Left renal cortex interstitium (tissue), 4 donors: Measurements from ENCODE around the gene CLN3. TPM values are rescaled to one million over a fixed set of nuclear protein-coding genes. Genes with fewer than 3 reads are reported as not detected.
A peak's percentile ranks its signal among the peaks of the same experiment; 100 is the strongest.
"Not testable (repeated sequence)": the region's sequence is repeated elsewhere in the genome, so short reads cannot be mapped to it uniquely, and the experiment has no call there.

Experiments
- DNase-seq, 4 donors: peaks; one replicate each; pipeline ENCODE4 v3.0.0-alpha.2; 2013; ENCODE audit warnings: low read depth in 4 of 4, low spot score in 2 of 4, missing footprints in 1 of 4
- polyA plus RNA-seq, 4 donors: library from polyadenylated mRNA; unstranded; fragments of 120-200 nt; gene quantifications; one replicate each; pipeline ENCODE4 v1.2.1, GENCODE V29; 2013; ENCODE audit not compliant: insufficient read length in 4 of 4

CLN3 gene
- polyA plus RNA-seq = 10 to 100 TPM; 29.4 to 41.3 (median 33.8) TPM

DNA sequence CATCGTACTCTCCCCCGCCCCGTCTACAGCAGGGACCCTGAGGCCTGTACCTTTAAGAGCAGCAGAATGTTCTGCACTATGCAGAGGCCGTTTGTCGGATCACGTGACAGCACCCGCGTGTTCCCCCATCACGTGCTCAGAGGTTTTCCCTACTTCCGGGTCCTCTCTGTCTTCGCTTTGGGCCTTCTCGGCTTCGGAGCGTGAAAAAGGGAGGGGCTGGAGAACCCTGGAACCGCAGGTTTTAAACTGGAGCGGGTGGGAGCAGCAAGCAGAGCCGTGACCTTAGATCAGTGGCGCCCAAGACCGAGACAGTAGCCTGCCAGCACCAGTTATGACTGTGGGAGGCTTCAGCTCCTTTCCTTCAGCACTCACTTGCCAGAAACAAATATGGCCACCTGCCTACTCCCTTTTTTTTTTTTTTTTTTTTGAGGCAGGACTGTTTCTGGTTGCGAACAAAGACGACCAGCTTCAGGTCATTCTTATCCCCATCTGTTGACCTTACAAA is at the start of gene CLN3:
CLN3 (minus strand) TSS at position 105 of the 505 bp plus-strand sequence. CDS start 315 bp downstream, outside the sequence.
- peak; percentile 90 to 96 (median 94) for DNase-seq

DNA sequence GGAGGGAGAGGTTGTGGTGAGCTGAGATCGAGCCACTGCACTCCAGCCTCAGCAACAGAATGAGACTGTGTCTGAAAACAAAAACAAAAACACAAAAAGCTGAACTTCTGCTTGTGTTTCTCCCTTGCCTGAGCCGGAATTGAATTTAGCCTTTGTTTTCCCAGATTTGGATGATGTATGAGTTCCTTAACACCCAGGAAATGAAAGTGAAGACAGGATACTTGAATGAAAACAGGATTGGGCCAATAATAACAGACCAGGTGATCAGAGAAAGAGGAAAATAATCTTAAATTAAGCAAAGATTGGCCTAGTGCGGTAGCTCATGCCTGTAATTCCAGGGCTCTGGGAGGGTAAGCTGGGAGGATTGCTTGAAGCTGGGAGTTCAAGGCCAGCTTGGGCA is 48.5 kb upstream of the CLN3 start:
- no peak for DNase-seq

DNA sequence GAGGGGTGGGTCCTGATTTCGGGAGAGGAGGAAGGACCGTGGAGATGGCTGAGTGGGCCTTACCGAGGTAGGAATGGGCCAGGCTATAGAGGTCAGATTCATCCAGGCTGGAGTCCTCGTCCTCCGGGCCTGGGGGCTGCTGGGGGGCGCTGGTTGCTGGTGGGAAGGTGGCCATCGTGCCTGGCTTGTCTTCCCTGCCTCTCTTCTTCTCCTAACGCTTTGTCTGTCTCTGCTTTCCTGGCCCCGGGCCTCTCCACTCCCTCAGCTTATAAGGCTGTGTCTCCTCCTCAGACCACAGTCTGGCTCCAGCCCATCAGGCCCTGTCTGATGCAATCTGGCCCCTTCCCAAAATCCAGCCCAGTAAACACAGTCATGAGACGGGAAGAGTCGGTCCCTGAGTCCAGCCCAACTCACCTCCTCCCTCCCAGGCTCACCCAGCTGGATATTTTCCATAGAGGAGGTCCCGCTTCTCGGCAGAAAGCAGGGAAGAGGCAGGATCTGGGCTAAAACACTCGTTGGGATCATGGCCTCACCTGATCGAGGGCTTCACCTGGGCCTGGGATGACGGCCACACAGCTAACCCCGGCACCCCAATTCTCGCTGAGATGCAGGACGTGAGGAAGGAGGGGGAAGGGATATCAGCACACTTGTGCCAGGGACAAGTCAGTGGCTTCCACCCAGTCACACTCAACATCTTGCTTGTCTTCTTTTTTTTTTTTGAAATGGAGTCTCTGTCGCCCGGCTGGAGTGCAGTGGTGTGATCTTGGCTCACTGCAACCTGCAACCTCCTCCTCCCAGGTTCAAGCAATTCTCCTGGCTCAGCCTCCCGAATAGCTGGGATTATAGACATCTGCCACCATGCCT is 47.1 kb upstream of the CLN3 start, which contains the start of gene NUPR1:
NUPR1 (minus strand) TSS at position 242 of the 864 bp plus-strand sequence; CDS start at position 175, 67 bp downstream.
- DNase-seq = peak in 3 of 4 donors; percentile 34 to 56 (median 55)

DNA sequence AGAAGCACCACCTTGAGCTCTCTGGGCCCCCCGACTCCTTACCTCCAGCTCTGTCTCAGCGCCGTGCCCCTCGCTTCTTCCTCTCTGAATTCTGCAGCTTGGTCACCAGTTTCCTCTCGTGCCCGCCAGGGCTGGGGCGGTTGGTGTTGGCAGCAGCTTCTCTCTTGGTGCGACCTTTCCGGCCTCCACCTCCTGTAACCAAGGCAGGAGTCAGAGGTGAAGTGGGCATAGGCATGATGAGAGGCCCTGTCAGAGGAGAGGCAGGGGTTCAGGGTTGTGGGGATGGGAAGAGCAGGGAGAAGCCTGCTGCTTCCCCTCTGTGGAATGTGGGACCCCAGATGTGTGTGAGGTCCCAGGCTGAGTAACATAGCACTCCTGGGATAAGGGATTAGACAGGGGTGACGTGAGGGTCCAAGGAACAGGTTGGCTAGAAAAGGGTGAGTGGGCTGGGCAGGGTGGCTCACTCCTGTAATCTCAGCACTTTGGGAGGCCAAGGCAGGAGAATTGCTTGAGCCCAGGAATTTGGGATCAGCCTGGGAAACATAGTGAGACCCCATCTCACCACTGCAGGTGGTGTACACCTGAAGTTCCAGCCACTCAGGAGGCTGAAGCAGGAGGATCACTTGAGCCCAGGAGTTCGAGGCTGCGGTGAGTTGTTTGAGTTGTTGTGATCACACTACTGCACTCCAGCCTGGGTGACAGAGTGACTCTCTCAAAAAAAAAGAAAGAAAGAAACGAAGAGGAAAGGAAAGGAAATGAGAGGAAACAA is 46.3 kb upstream of the CLN3 start:
- DNase-seq = no peak

DNA sequence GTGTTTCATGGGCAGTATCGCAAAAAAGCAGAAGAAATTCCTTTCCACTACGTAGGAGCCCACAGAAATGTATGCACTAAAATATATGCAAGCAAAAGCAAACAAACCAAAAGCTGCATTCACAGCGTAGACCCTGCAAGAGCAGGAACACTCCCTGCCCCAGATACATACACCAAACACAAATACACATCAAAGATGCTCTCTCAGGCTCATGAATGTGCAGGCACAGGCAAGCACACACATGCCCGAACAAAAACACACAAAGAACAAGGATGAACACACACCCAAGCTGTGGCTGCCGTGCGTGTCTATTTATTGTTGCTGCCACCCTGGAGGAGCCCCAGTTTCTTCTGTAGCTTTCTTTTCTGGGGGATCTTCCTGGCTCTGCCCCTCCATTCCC is 45.2 kb upstream of the CLN3 start:
- no peak for DNase-seq

DNA sequence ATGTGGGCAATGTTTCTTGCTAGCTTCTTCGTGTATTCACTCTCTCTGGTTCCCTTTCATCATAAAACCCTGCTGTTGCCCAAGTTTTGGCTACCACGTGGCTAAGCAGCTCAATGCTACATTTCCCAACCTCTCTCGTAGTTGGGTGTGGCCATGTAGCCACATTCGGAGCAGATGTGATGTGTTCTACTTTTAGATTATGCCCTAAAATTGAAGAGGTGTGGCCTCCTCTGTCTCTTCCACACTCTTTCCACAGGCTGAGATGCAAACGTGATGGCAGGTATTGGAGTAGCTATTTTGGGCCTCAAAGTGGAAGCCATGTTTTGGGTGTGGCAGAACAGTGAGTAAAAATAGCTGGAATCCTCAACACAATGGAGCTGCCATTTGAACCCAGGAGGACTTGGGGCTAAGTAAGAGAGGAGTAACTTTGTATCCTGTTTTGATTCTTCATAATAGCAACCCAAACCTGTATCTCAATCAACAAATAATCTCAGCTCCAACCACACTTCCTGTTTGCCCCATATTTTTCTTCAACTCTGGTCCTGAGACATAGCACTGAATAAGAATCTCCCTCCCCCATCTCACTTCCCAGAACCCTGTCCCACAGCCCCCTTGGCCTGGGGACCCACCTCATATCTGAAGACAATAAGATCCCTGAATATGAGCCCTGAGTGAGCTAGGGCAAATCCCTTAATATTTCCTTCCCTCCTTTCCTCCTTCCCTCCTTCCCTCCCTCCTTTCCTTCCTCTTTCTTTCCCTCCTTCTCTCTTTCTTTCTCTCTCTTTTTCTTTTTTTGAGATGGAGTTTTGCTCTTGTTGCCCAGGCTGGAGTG is 42.9 kb upstream of the CLN3 start:
- DNase-seq = no peak

DNA sequence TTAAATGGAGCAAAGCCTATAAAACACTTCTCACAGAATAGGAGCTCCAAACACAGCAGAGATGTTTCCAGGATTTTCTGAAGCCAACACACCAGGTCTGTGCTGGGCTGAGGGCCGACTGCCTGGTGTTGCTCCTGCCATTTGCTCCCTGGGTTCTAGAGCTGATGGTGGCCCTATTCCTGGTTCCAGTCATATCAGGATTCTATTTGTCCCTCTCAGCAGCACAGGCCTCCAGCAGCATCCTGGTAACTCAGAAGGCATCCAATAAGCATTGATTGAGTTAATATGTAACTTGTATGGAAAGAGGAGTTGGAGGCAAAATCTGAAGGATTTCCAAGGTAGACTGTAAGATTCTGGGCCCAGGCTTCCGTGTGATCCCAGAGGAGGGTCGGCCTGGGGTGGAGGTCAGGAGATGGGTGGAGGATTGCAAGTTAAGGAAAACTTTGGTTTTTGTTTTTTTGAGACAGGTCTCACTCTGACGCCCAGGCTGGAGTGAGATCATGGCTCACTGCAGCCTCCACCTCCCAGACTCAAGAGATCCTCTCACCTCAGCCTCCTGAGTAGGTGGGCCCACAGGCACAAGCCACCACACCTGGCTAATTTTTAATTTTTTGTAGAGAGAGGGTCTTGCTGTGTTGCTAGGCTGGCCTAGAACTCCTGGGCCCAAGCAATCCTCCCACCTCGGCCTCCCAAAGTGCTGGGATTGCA is 41.2 kb upstream of the CLN3 start:
- DNase-seq = no peak

DNA sequence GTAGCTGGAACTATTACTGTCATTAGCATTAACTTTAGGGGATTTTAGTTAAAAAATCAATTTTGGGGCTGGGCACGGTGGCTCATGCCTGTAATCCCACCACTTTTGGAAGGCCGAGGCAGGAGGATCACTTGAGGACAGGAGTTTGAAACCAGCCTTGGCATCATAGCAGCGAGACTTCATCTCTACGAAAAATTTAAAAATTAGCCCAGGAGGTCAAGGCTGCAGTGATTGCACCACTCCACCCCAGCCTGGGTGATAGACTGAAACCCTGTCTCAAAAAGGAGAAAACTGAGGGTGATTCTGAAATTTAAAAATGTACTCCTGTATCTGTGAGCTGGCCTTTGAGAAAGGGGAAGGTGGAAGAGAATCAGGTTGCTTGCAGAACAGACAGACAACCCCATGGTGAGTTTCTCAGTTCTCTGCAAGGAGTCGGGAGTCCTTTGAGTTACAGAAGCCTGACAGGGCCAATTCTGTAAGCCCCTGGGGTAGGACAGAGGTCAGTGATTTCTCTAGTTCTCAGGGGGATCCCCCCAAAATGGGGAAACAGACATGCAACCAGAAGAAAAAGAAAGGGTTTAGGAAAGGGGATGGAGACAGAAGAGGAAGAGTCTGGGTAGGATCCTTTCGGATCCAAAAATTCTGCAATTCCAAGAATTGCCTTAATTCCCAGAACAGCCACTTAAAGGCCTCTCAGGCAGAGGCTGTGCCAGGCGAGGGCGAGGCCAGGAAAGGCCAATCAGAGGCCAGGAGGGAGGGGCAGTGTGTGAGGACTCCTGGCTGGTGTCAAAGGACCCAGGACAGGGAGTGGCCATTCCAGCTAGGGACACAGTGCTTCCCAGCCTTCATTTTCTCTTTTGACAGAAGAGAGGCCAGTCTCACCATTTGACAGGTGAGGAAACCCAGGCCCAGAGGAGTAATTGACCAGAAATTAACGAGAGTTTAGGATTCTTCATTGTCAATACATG is 40.2 kb upstream of the CLN3 start:
- DNase-seq = no peak

DNA sequence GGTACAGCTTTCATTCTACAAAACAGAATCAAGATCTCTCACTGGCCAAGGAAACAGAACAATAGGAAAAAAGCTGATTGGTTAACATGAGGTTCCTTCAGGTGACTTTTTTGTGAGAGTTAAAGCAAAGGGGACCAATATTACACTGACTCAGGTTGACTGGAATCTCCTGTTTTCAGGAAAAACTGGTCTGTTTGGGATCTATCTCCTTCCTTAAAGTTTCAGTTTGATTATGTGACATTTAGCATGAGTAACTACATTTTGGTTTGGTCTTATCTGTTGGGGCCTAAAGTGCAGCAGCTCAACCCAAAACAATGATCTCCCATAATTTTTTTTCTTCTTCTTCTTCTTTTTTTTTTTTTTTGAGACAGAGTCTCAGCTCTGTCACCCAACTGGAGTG is 37.2 kb upstream of the CLN3 start:
- no peak for DNase-seq

DNA sequence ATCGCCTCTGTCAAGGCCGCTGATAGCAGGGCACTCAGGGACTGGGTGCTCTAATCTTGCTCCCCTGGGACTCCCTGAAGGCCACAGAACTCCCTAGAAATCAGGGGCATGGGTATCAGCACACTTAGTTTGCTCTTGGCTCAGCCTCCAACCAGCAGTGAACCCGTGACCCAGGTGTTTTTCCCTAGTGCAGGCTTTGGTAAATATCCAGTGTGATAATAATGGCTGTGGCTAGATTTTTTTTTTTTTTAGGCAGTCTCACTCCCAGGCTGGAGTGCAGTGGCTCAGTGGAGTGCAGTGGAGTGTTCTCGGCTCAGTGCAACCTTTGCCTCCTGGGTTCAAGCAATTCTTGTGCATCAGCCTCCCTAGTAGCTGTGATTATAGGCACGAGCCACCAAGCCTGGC is 36.6 kb upstream of the CLN3 start:
- no peak for DNase-seq

DNA sequence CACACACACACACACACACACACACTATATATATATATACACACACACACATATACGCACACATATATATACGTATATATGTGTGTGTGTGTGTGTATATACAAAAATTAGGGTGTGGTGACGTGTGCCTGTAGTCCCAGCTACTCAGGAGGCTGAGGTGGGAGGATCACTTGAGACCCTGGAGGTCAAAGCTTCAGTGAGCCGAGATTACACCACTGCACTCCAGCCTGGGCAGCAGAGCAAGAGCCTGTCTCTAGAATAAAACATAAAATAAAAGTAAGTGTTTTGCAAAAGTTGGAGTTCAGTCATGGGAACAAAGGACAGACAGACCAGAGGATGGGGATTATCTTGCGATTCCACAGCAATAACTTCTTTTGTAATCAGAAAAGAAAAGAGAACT is 36.1 kb upstream of the CLN3 start:
- no peak for DNase-seq

DNA sequence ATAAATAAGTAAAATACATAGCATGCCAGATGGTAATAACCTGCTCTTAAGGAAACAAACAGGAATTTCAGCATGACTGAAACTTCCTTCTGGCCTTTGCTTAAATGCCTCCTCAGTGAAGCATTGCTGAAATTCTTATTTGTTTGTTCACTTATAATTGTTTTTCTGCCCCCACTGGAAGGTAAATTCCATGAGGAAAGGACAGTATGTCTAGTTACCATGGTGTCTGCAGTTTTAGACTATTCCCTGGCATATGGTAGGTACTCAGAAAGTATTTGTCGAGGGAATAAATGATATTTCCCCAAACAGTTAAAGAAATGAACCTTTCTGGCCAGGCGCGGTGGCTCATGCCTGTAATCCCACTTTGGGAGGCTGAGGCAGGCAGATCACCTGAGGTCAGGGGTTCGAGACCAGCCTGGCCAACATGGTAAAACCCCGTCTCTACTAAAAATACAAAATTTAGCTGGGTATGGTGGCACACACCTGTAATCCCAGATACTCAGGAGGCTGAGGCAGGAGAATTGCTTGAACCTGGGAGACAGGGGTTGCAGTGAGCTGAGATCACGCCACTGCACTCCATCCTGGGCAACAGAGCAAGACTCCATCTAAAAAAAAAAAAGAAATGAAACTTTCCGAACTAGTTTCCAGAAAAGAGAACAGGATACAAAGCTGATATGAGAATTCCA is 35.4 kb upstream of the CLN3 start:
- not testable (repeated sequence) for DNase-seq

DNA sequence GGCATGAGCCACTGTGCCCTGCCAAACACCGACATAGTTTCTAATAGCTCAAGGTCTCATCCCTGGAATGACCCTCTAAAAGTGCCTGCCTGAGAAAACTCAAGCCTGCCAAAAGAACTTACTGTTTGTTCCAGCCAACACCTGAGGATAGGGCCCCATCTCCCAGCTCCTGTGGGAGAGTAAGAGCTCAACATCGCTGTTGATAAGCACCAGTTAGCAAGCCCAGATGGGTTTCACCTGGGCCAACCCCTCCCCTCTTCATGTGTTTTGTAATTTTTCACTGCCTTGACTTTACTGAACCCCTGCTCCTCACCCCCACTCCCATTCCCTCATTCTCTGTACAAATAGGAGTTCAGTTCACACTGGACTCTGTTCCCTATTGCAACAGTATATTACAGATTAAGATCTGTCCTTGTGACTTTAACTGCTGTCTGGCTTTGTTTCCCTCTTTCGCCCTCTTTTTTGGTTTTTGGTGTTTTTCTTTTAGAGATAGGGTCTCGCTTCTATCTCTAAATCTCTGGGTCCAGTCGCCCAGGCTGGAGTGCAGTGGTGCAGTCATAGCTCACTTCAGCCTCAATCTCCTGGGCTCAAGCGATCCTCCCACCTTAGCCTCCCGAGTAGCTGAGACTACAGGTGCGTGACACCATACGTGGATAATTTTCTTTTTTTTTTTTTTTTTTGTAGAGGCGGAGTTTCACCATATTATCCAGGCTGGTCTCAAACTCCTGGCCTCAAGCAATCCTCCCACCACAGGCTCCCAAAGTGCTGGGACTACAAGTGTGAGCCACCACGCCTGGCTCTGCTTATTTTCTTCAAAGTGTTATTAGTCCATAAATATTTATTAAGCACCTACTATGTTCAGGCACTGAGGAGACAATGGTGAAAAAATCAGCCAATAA is 34.6 kb upstream of the CLN3 start:
- DNase-seq = no peak

DNA sequence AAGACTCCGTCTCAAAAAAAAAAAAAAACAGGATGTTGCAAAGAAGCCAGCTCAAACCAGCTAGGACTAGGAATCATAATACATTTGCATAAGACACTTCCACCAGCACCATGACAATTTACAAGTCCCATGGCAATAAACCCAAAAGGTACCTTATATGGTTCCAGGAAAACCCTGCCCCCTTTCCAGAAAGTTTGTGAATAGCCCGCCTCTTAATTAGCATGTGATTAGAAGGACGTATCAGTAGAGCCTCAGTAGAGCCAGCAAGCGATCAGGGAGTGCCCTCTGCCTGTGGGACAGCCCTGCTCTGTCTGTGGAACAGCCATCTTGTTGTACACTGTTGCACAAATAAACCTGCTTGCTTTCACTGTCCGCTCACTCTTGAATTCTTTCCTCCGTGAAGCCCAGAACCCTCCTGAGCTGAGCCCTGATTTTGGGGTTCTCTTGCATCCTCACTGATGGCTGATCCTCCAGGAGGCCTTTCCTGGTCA is 32.9 kb upstream of the CLN3 start:
- DNase-seq = no peak

DNA sequence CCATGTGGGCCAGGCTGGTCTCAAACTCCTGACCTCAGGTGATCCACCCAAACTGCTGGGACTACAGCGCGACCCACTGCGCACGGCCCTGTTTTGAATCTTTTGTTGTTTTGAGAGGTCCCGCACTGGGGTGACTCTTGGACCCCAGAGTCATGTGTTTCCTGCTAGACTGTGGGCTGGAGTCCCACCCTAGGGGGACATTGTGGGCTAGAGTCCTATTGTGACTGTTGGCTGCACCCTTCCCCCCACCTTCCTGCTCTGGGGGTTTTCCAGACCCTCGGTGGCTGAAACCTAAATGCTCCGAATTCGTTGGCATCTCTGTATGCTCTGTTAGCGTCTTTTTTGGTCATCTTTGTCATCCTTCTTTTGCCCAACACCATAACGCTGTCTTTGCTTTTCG is 30.9 kb upstream of the CLN3 start:
- DNase-seq = no peak

DNA sequence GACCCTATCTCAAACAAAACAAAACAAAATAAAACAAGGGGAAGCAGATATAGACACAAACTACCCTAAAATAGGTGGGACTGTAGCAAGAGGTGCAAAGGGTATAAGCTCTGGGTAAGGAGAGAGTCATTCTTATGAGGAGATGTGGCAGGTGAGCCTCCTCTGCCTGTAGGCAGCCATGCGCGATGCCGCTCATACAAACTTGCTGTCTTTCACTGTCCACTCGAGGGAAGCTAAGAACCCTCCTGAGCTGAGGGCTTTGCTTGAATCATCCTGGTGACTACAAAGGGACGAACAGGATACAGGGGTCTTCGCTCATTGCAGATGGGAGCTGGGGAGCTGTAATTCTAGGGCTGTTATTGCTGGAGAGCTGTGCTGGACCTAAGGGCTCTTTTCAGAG is 29.6 kb upstream of the CLN3 start:
- DNase-seq = no peak

DNA sequence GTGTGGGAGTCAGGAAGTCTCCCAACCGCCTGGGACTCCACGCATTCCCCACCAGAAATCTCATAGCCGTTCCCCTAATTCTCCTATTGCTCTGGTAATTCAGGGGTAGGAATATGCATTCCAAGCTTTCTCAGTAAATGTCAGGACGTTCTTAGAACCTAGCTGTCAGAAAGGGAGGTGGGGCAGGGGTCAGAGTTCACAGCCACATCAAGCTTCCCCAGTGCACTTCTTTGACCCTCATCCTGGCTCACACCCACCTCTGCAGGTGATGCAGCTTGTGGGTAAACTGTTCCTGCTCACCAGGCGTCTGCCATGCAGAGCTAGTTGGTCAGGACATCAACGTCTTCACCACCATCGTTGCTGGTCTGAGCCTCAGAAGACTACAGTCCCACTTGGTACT is 28.8 kb upstream of the CLN3 start:
- no peak for DNase-seq
